C4-2B (cell line): ENCODE measurements around the gene NRXN3.

ENCODE experiments used
- ZFX ChIP-seq: fragments of 450-650 bp; IDR thresholded peaks from 2 replicates; pipeline ENCODE4 v1.6.1; 2017
- TF ChIP-seq, protein P1 (sequence below): fragments of 450-650 bp; conservative IDR thresholded peaks from 2 replicates; pipeline ENCODE4 v1.5.1; 2017; ENCODE audit warnings: mild to moderate bottlenecking

GRCh38 chr14:78443834-78444233, 273.7 kb downstream of the NRXN3 start:
- TF ChIP-seq, protein P1, sequence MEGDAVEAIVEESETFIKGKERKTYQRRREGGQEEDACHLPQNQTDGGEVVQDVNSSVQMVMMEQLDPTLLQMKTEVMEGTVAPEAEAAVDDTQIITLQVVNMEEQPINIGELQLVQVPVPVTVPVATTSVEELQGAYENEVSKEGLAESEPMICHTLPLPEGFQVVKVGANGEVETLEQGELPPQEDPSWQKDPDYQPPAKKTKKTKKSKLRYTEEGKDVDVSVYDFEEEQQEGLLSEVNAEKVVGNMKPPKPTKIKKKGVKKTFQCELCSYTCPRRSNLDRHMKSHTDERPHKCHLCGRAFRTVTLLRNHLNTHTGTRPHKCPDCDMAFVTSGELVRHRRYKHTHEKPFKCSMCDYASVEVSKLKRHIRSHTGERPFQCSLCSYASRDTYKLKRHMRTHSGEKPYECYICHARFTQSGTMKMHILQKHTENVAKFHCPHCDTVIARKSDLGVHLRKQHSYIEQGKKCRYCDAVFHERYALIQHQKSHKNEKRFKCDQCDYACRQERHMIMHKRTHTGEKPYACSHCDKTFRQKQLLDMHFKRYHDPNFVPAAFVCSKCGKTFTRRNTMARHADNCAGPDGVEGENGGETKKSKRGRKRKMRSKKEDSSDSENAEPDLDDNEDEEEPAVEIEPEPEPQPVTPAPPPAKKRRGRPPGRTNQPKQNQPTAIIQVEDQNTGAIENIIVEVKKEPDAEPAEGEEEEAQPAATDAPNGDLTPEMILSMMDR = no peak
- no peak for TF ChIP-seq ZFX
